B cell (primary cell): ENCODE measurements around the gene HPS3.

Source experiments
- CTCF ChIP-seq: fragments of 200-600 bp; IDR thresholded peaks from one replicate; pipeline ENCODE4 v1.8.0; 2022; ENCODE audit warnings: antibody characterized with exemption, mild to moderate bottlenecking
- EZH2 ChIP-seq: IDR thresholded peaks from 2 replicates; pipeline ENCODE4 v1.6.1; 2012; ENCODE audit warnings: borderline replicate concordance, low read depth, mild to moderate bottlenecking, moderate library complexity, low read length; ENCODE audit not compliant: insufficient read depth, poor library complexity, severe bottlenecking

- no peak for TF ChIP-seq CTCF
- TF ChIP-seq EZH2, result no peak
Measured at GRCh38 chr3:149216193-149216869, 86.9 kb downstream of the HPS3 start.
